Measurements from ENCODE around the gene BCAS2.

Gene BCAS2

GRCh38 chr1:114609826-114610225 is 28.4 kb upstream of the BCAS2 start:
- in situ Hi-C loops (cut with HindIII; ENCODE audit: low sequenced_read_pairs) = loop anchor here (10.0 kb wide), 1 partner anchor 55 kb away; no protein-coding TSS in a partner anchor
- no peak for TF ChIP-seq CTCF (IDR thresholded peaks at IDR 0.05; ENCODE audit: low read depth, low read length, missing control alignments)
- no peak overlapping the region for H3K4me3 ChIP-seq (ENCODE audit: low read depth, low read length)

GRCh38 chr1:114609026-114609425 is 27.6 kb upstream of the BCAS2 start:
- in situ Hi-C loops (cut with HindIII; ENCODE audit: low sequenced_read_pairs) = loop anchor here (10.0 kb wide), 1 partner anchor 56 kb away; no protein-coding TSS in a partner anchor
- H3K4me3 ChIP-seq (ENCODE audit: low read depth, low read length) = no peak overlapping the region
- no peak for TF ChIP-seq CTCF (IDR thresholded peaks at IDR 0.05; ENCODE audit: low read depth, low read length, missing control alignments)
- DNase-seq (ENCODE audit: low read depth) = no peak

More at GRCh38 chr1:114609826-114610225, 28.4 kb upstream of the BCAS2 start:
- no peak for DNase-seq (ENCODE audit: low read depth)

- in situ Hi-C loops (cut with HindIII; ENCODE audit: low sequenced_read_pairs) = loop anchor here (10.0 kb wide), 1 partner anchor 58 kb away; no protein-coding TSS in a partner anchor
- DNase-seq (ENCODE audit: low read depth) = no peak
- no peak for TF ChIP-seq CTCF (IDR thresholded peaks at IDR 0.05; ENCODE audit: low read depth, low read length, missing control alignments)
- H3K4me3 ChIP-seq (ENCODE audit: low read depth, low read length) = no peak overlapping the region
Observed at GRCh38 chr1:114607223-114607622, 25.8 kb upstream of the BCAS2 start.

GRCh38 chr1:114597949-114598348 is 16.5 kb upstream of the BCAS2 start:
- in situ Hi-C loops (cut with HindIII; ENCODE audit: low sequenced_read_pairs) = no loop called here
- no peak for TF ChIP-seq CTCF (IDR thresholded peaks at IDR 0.05; ENCODE audit: low read depth, low read length, missing control alignments)
- DNase-seq (ENCODE audit: low read depth) = no peak
- no peak overlapping the region for H3K4me3 ChIP-seq (ENCODE audit: low read depth, low read length)

GRCh38 chr1:114595602-114596001 is 14.2 kb upstream of the BCAS2 start:
- H3K4me3 ChIP-seq (ENCODE audit: low read depth, low read length) = no peak overlapping the region
- DNase-seq (ENCODE audit: low read depth) = no peak
- in situ Hi-C loops (cut with HindIII; ENCODE audit: low sequenced_read_pairs) = no loop called here
- no peak for TF ChIP-seq CTCF (IDR thresholded peaks at IDR 0.05; ENCODE audit: low read depth, low read length, missing control alignments)

GRCh38 chr1:114594046-114594445 is 12.6 kb upstream of the BCAS2 start:
- no peak overlapping the region for H3K4me3 ChIP-seq (ENCODE audit: low read depth, low read length)
- in situ Hi-C loops (cut with HindIII; ENCODE audit: low sequenced_read_pairs) = no loop called here
- no peak for TF ChIP-seq CTCF (IDR thresholded peaks at IDR 0.05; ENCODE audit: low read depth, low read length, missing control alignments)
- no peak for DNase-seq (ENCODE audit: low read depth)

GRCh38 chr1:114589122-114589521 is 7.7 kb upstream of the BCAS2 start:
- no peak for DNase-seq (ENCODE audit: low read depth)
- in situ Hi-C loops (cut with HindIII; ENCODE audit: low sequenced_read_pairs) = no loop called here
- no peak for TF ChIP-seq CTCF (IDR thresholded peaks at IDR 0.05; ENCODE audit: low read depth, low read length, missing control alignments)
- H3K4me3 ChIP-seq (ENCODE audit: low read depth, low read length) = no peak overlapping the region

All from astrocyte of the cerebellum (primary cell).